ENCODE results near the gene HSPH1. TPM values are rescaled to one million over a fixed set of nuclear protein-coding genes. Genes with fewer than 3 reads are reported as not detected.
A peak's percentile ranks its signal among the peaks of the same experiment; 100 is the strongest.

Gene HSPH1
- total and polyA plus RNA-seq, 10 of the 15 experiments (the other 5 are each of a cell fraction or from before 2014, with no cell fraction given), result 40.2 to 159 (median 92.6) TPM

- TF ChIP-seq NR2C2 (IDR thresholded peaks at IDR 0.05; ENCODE audit: borderline replicate concordance, control insufficient read depth, insufficient read length, low read depth) (no peak), MEF2B (IDR thresholded peaks at IDR 0.05; ENCODE audit: partially characterized antibody, poor library complexity, severe bottlenecking) (peak; percentile 74), RCOR1 (conservative IDR thresholded peaks at IDR 0.05; ENCODE audit: low read depth, low read length) (no peak), ZNF592 (IDR thresholded peaks at IDR 0.05) (no peak), RFX5 (IDR thresholded peaks at IDR 0.05; ENCODE audit: low read depth, low read length) (peak; percentile 93), ATF7 (IDR thresholded peaks at IDR 0.05; ENCODE audit: low read depth) (no peak), RELA (IDR thresholded peaks at IDR 0.05; ENCODE audit: borderline replicate concordance, partially characterized antibody) (no peak), BCL11A (IDR thresholded peaks at IDR 0.05; ENCODE audit: low read depth, low read length) (no peak), DPF2 (IDR thresholded peaks at IDR 0.05) (no peak), CBX5 (IDR thresholded peaks at IDR 0.05; ENCODE audit: low read depth) (no peak), ELK1 (IDR thresholded peaks at IDR 0.05; ENCODE audit: low read depth, low read length) (no peak), REST (IDR thresholded peaks at IDR 0.05; ENCODE audit: low read depth, low read length) (no peak), ZNF384 (IDR thresholded peaks at IDR 0.05; ENCODE audit: borderline replicate concordance, low read depth, low read length) (no peak), SKIL (IDR thresholded peaks at IDR 0.05; ENCODE audit: low read depth, poor library complexity, severe bottlenecking) (no peak), PBX3 (IDR thresholded peaks at IDR 0.05; ENCODE audit: insufficient replicate concordance, low read depth, low read length) (no peak), HDAC6 (IDR thresholded peaks at IDR 0.05; ENCODE audit: unreplicated experiment) (no peak), TBL1XR1 (IDR thresholded peaks at IDR 0.05; ENCODE audit: low read depth, low read length) (no peak)
Observed at GRCh38 chr13:31161557-31162150, at the start of gene HSPH1 (continued).
